K562 (cell line): ENCODE data around the gene TMC1. TPM values are rescaled to one million over a fixed set of nuclear protein-coding genes. Genes with fewer than 3 reads are reported as not detected.

ENCODE experiments used
- CBX3 ChIP-seq, 2 experiments: IDR thresholded peaks; 1 replicate in 1 of 2; 2 replicates in 1 of 2; pipeline ENCODE4 v1.6.1; 2012; ENCODE audit warnings: inconsistent platforms in 2 of 2, low read length in 2 of 2, borderline replicate concordance in 1 of 2, control low read depth in 1 of 2
- MECOM ChIP-seq: fragments of 250-450 bp; sonication (Bioruptor Pico); IDR thresholded peaks from 2 replicates; pipeline ENCODE4 v1.8.0; 2022; ENCODE audit warnings: inconsistent platforms
- RREB1 ChIP-seq: fragments of 250-450 bp; sonication (Bioruptor Pico); IDR thresholded peaks from 2 replicates; pipeline ENCODE4 v1.4.0; 2020
- SNRNP70 ChIP-seq: fragments of 200-400 bp; formaldehyde crosslinking; optimal IDR thresholded peaks from 2 replicates; pipeline ENCODE3; 2017; ENCODE audit warnings: low read depth, low read length
- TFE3 ChIP-seq: fragments of 450-650 bp; formaldehyde crosslinking; IDR thresholded peaks from 2 replicates; pipeline ENCODE4 v1.4.0; 2020; ENCODE audit warnings: mild to moderate bottlenecking, mixed read lengths
- USF2 ChIP-seq: sonication (generic); formaldehyde crosslinking; IDR thresholded peaks from 2 replicates; pipeline ENCODE4 v1.5.0; 2020; ENCODE audit warnings: missing genetic modification reagents
- ZBTB2 ChIP-seq: fragments of 450-650 bp; IDR thresholded peaks from 2 replicates; pipeline ENCODE4 v1.6.1; 2016; ENCODE audit warnings: antibody characterized with exemption
- ZNF316 ChIP-seq: fragments of 450-650 bp; IDR thresholded peaks from 2 replicates; pipeline ENCODE4 v1.6.1; 2016
- polyA plus RNA-seq, 8 experiments: library from polyadenylated mRNA; depleted of rRNA in 4 of 8; stranded (reverse) in 5 of 8; unstranded in 3 of 8; fragments of >200 nt; fragmentation: Nextera tagmentation in 2 of 8; fragmentation: Illumina TruSeq in 1 of 8; extraction: Ambion mirVana in 2 of 8; extraction: Trizol in 1 of 8; gene quantifications; 2 replicates each; pipeline versions ENCODE4 v1.2.1 to v1.2.3, GENCODE V29; 2011 to 2014; ENCODE audit warnings: inconsistent platforms in 1 of 8, missing spikeins in 1 of 8
- total RNA-seq, 7 experiments: library from RNA; depleted of rRNA in 6 of 7; stranded (reverse); fragments of >200 nt in 6 of 7; fragmentation: Illumina TruSeq in 2 of 7; extraction: Trizol in 2 of 7; gene quantifications; 2 replicates each; pipeline versions ENCODE4 v1.2.1 to v1.2.3, GENCODE V29; 2011 to 2021; ENCODE audit warnings: low replicate concordance in 1 of 7

Gene TMC1
- total and polyA plus RNA-seq, 9 of the 15 experiments (the other 6 are each of a cell fraction or from before 2014, with no cell fraction given): 0.10 to 0.15 TPM; not detected in 7

- no peak for TF ChIP-seq RREB1 (CRISPR knock-in tag)
- TF ChIP-seq ZBTB2: no peak
- TF ChIP-seq SNRNP70: no peak
- TF ChIP-seq CBX3 (IDR thresholded peaks at IDR 0.05; ENCODE audit: borderline replicate concordance in 1 of 2, low read length in 2 of 2): no peak
- no peak for TF ChIP-seq ZNF316
- TF ChIP-seq MECOM (CRISPR knock-in tag): no peak
- no peak for TF ChIP-seq TFE3
- TF ChIP-seq USF2 (CRISPR knock-in tag): no peak
These were observed 206.8 kb downstream of the TMC1 start (continued) for GRCh38 chr9:72728031-72728770.
